ENCODE results near the gene EMX1. TPM values are rescaled to one million over a fixed set of nuclear protein-coding genes. Genes with fewer than 3 reads are reported as not detected.

EMX1 gene
- total RNA-seq, 1 donor from 2014 or later: 0.43 TPM

GRCh38 chr2:72973137-72973535 is 55.8 kb downstream of the EMX1 start:
- no peak overlapping the region for H3K4me2 ChIP-seq
- H3K27me3 ChIP-seq: peaks cover 9% of the 10 kb centered on the region
- H2AFZ ChIP-seq (replicated peaks): no peak overlapping the region
- no peak overlapping the region for H3K27ac ChIP-seq
- H3K79me2 ChIP-seq (ENCODE audit: low read depth): no peaks in the 10 kb centered on the region
- no peak overlapping the region for H3K9ac ChIP-seq
- Mint-ChIP-seq H3K4me3 (no peak overlapping the region), H3K27ac (no peak overlapping the region), H3K4me1 (no peaks in the 10 kb centered on the region), H3K27me3 (ENCODE audit: insufficient read depth, low read depth) (peaks cover 11% of the 10 kb centered on the region), H3K9me3 (no peaks in the 10 kb centered on the region), H3K36me3 (no peaks in the 10 kb centered on the region)
- H3F3A ChIP-seq (ENCODE audit: low read depth): no peaks in the 10 kb centered on the region
- no peaks in the 10 kb centered on the region for H4K20me1 ChIP-seq (ENCODE audit: low read depth)
- H3K4me1 ChIP-seq: no peaks in the 10 kb centered on the region
- no peaks in the 10 kb centered on the region for H3K9me3 ChIP-seq (ENCODE audit: low read depth)
- H3K4me3 ChIP-seq: no peak overlapping the region
- no peaks in the 10 kb centered on the region for H3K36me3 ChIP-seq
- TF ChIP-seq EZH2phosphoT487 (IDR thresholded peaks at IDR 0.05) (no peak), CTCF (IDR thresholded peaks at IDR 0.05) (no peak), EZH2 (IDR thresholded peaks at IDR 0.05) (no peak)
- DNase-seq (ENCODE audit: low spot score): no peak

DNA sequence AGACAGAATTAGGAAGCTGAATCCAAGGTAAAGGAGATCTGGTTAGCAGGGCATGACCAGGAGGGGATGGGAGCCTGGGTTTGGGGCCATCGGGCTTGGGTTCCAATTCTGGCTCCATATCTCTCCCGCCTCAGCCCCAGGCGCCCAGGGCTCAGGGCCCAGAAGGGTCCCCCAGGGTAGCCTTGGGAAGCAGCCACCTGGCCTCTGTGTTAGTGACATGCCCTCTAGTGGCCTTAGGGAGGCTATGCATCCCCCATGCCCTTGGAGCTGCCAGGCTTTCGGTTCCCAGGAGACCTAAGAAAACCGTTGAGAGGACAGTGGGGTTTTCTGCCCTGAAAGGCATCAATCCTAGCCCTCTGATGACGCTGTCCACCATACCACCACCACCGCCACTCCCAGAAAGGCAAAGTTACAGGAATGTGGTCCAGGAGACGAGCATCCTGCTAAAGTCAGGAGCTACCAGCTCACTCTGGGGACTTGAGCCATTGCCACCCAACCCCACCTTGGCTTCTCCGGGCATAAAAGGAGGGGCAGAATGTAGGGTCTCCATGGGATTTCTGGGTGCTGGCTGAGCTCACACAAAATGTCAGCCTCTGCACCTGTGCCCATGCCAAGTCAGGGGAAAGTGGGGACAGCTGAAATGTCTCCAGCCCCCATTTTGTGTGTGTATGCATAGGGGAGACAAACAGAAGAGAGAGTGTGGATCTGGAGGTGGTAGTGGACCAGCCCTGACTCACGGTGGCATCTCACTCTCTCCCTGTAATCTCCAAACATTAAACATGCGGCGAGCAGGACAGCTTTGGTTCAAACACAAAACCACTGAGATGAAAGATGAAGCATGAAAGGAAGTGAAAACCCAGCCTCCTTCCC is 56.5 kb downstream of the EMX1 start:
- H3K9ac ChIP-seq: no peak overlapping the region
- H3F3A ChIP-seq (ENCODE audit: low read depth): no peaks in the 10 kb centered on the region
- no peak overlapping the region for H3K4me3 Mint-ChIP-seq
- TF ChIP-seq CTCF (IDR thresholded peaks at IDR 0.05) (peak; percentile 86), EZH2 (IDR thresholded peaks at IDR 0.05) (no peak)
- H3K4me2 ChIP-seq: no peak overlapping the region
- H3K4me1 Mint-ChIP-seq: no peaks in the 10 kb centered on the region
- no peak overlapping the region for H3K27ac ChIP-seq
- no peaks in the 10 kb centered on the region for H3K36me3 ChIP-seq
- no peaks in the 10 kb centered on the region for H3K9me3 Mint-ChIP-seq
- H3K36me3 Mint-ChIP-seq: no peaks in the 10 kb centered on the region
- no peaks in the 10 kb centered on the region for H3K9me3 ChIP-seq (ENCODE audit: low read depth)
- no peaks in the 10 kb centered on the region for H3K79me2 ChIP-seq (ENCODE audit: low read depth)
- no peaks in the 10 kb centered on the region for H4K20me1 ChIP-seq (ENCODE audit: low read depth)
- H3K4me1 ChIP-seq: no peaks in the 10 kb centered on the region
- H3K4me3 ChIP-seq: no peak overlapping the region
- peaks cover 11% of the 10 kb centered on the region for H3K27me3 Mint-ChIP-seq (ENCODE audit: insufficient read depth, low read depth)
- no peak overlapping the region for H2AFZ ChIP-seq (replicated peaks)
- peaks cover 9% of the 10 kb centered on the region for H3K27me3 ChIP-seq
- no peak overlapping the region for H3K27ac Mint-ChIP-seq
- peak; percentile 89 for DNase-seq (ENCODE audit: low spot score)

GRCh38 chr2:72974436-72974754 is 57.1 kb downstream of the EMX1 start:
- no peaks in the 10 kb centered on the region for H3K4me1 Mint-ChIP-seq
- Histone ChIP-seq H3K27ac (no peak overlapping the region), H3K27me3 (peaks cover 9% of the 10 kb centered on the region), H3K4me2 (no peak overlapping the region), H3K9ac (no peak overlapping the region), H3F3A (ENCODE audit: low read depth) (no peaks in the 10 kb centered on the region), H3K9me3 (ENCODE audit: low read depth) (no peaks in the 10 kb centered on the region), H3K36me3 (no peaks in the 10 kb centered on the region), H3K4me3 (no peak overlapping the region), H2AFZ (replicated peaks) (no peak overlapping the region), H4K20me1 (ENCODE audit: low read depth) (no peaks in the 10 kb centered on the region), H3K79me2 (ENCODE audit: low read depth) (no peaks in the 10 kb centered on the region), H3K4me1 (no peaks in the 10 kb centered on the region)
- no peak for TF ChIP-seq CTCF (IDR thresholded peaks at IDR 0.05)
- TF ChIP-seq EZH2phosphoT487 (IDR thresholded peaks at IDR 0.05): no peak
- TF ChIP-seq EZH2 (IDR thresholded peaks at IDR 0.05): no peak
- H3K9me3 Mint-ChIP-seq: no peaks in the 10 kb centered on the region
- DNase-seq (ENCODE audit: low spot score): no peak
- peaks cover 11% of the 10 kb centered on the region for H3K27me3 Mint-ChIP-seq (ENCODE audit: insufficient read depth, low read depth)
- no peak overlapping the region for H3K27ac Mint-ChIP-seq
- no peak overlapping the region for H3K4me3 Mint-ChIP-seq
- no peaks in the 10 kb centered on the region for H3K36me3 Mint-ChIP-seq
